GM06990 (cell line): ENCODE measurements around the gene MAP3K7.

ENCODE experiments used
- DNase-seq: peaks from one replicate; pipeline ENCODE4 v3.0.0-alpha.2; 2011; ENCODE audit not compliant: insufficient read length; ENCODE audit errors: extremely low read depth
- H3K27me3 ChIP-seq: replicated peaks from 2 replicates; pipeline ENCODE4 v1.6.0; 2011; ENCODE audit warnings: low read length; ENCODE audit not compliant: control insufficient read depth, insufficient read depth
- H3K36me3 ChIP-seq: 2 replicates; pipeline ENCODE4 v1.5.1; 2011; ENCODE audit warnings: low read length; ENCODE audit not compliant: control insufficient read depth, insufficient read depth
- H3K4me3 ChIP-seq: replicated peaks from 2 replicates; pipeline ENCODE4 v1.5.1; 2011; ENCODE audit warnings: low read depth, mild to moderate bottlenecking, control low read depth, low read length
- CTCF ChIP-seq: IDR thresholded peaks from 2 replicates; pipeline ENCODE4 v1.5.1; 2011; ENCODE audit warnings: low read length, control low read depth, mild to moderate bottlenecking, inconsistent platforms; ENCODE audit not compliant: insufficient read depth, poor library complexity, severe bottlenecking

MAP3K7 gene

DNA sequence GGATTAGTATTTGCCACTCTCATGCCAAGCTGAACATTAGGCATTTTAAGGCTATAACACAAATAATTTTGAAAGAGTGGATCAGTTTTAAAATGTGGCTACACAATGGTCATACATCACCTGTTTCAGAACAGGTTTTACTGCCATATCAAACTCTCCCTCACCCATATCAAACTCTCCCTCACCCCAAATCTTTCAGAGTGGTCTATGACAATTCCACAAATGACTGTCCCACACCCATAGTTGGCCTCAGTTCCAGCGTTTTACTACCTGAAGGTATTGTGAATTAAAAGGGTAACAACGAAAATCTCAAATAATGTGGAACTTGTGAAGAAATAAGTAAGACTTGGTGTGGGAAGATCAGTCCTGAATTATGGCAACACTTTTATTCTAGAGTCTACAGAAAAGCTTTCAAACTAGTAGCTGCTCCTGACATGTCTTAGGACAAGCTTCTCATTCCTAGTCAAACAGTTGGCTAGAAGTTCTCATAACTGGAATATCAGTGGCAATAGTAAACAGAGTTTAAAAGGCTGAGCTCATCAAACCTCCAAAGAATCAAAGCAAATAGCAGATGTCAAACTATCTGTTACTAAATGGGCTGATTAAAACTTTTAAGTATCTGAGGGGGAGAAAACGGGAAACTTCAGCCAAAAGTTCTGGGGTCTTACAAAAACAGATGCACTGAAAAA is 52.4 kb downstream of the MAP3K7 start:
- Histone ChIP-seq H3K36me3 (peaks cover 3% of the 10 kb centered on the region), H3K4me3 (no peak overlapping the region), H3K27me3 (no peaks in the 10 kb centered on the region)
- no peak for TF ChIP-seq CTCF
- no peak for DNase-seq

GRCh38 chr6:90533615-90534336 is 53.1 kb downstream of the MAP3K7 start:
- TF ChIP-seq CTCF: no peak
- Histone ChIP-seq H3K36me3 (peaks cover 3% of the 10 kb centered on the region), H3K4me3 (no peak overlapping the region), H3K27me3 (no peaks in the 10 kb centered on the region)
- DNase-seq: no peak

DNA sequence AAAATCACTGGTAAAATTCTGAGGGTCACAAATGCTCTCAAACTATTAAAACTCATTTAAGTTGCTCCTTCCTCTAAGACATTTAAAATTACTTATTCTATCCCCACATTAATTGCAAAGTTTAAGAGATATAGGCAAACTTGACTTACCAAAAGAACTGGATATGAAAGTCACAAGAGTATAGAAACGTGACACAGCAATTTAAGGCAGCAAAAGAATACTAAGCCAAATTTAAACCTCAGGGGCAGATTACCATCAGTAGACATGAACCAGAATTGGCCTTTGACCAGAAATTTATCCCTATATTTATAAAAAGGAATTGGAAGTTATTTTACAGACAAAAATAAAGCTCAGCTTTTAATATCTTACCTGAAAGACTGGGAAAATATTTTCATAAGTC is 56.0 kb downstream of the MAP3K7 start:
- H3K36me3 ChIP-seq: peaks cover 3% of the 10 kb centered on the region
- no peak overlapping the region for H3K4me3 ChIP-seq
- no peak for DNase-seq
- no peaks in the 10 kb centered on the region for H3K27me3 ChIP-seq
- TF ChIP-seq CTCF: no peak

DNA sequence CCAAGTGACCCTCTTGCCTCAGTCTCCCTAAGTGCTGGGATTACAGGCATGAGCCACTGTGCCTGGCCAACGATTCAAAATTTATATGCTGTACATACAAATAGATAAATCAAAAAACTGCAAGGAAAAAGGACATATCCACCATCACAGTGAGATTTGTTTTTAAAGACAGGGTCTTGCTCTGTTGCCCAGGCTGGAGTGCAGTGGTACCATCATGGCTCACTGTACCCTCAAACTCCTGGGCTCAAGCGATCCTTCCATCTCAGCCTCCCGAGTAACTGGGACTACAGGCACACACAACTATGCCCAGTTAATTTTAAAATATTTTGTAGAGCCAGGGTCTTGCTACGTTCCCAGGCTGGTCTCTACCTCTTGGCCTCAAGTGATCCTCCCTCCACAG is 61.5 kb downstream of the MAP3K7 start:
- Histone ChIP-seq H3K36me3 (peaks cover 3% of the 10 kb centered on the region), H3K27me3 (no peaks in the 10 kb centered on the region), H3K4me3 (no peak overlapping the region)
- no peak for DNase-seq
- TF ChIP-seq CTCF: no peak

DNA sequence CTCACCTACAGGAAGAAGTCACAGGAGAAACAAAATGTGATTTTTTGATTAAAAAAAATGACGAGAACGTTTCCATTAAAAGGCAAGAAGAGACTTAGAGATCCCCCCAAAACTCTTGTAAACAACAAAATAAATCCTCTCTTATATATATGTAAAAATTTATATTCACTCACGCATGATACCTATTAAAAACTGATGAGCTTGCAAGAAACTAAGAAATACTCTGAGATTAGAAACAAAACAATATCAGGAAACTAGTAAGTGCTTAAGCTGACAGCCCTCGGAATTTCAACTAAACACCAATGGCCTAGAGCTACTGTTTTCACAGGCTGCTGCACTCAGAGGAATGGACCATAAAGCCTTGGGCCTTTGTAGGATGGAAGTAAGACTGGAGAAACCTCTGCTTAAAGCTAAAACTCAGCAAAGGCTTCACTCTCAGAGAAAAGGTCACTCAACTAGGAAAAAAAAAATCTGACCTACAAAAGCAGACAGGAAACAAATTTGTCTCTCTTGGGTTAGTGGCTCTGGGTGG is 63.0 kb downstream of the MAP3K7 start:
- no peak for TF ChIP-seq CTCF
- H3K36me3 ChIP-seq: peaks cover 3% of the 10 kb centered on the region; the same call in 1 of the 2 replicates
- H3K4me3 ChIP-seq: no peak overlapping the region
- no peaks in the 10 kb centered on the region for H3K27me3 ChIP-seq
- DNase-seq: no peak
